GM21576 (cell line): ENCODE data around the gene SHH.

Source experiments
- ATAC-seq: cut with Tn5 transposase; IDR thresholded peaks from one replicate; pipeline ENCODE4 v1.9.1; 2021; ENCODE audit warnings: mild to moderate bottlenecking, moderate library complexity; ENCODE audit not compliant: unreplicated experiment

SHH gene

DNA sequence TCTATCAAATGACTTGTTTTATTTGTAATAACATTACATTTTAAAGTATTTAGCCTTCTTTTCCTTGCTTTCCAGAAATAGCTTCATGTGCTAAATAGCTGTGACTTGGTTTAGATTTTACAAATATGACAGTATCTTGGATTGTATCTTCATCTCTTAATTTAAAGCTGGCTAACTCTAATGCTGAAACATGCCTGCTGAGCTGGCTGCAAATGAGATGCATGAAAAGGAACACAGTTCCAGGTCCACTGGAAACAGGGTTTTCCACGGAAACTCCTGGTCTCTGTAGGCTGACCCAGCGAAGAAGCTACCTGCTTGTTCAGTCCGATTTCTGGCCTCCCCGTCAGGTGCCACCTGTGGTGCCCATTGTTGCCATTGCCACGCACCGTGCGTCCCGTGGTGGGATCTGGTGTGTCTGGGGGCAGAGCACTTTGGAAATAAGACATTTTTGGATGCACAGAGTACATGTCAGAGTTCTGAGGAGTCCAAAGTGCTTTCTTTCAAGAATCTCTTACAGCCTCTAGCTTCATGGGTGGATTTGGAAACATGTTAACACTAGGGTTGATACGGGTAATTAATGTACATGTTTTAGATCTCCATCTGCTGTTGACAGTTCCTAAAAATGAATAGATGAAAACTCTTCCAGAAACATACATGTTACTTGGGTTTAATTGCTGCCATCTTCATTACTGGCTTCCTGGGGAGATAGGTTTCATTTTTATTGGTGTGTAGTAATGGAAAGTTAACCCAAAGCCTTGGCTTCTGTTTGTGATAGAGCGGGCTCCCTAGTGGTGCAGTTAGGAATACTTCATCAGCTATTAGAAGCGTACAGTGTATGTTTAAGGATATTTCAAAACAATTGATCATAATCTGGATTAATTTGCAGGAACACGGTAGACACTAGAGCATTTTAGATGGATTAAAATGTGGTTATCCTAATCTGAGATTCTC is 45.0 kb downstream of the SHH start:
- no peak for ATAC-seq

DNA sequence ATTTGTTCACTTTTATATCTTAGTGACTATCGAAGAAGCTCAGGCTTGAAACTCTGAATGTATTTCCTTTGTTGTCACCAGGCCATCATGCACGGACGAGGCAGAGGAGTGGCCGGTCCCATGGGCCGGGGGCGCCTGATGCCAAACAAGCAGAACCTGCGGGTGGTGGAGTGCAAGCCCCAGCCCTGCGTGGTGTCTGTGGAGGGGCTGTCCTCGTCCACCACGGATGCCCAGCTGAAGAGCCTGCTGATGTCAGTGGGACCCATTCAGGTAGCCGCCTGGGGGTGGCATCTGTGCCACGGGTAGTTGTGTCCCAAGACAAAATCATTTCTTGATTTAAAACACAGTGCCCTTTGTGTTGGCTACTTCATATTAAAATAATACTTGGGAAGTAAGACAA is 45.9 kb downstream of the SHH start:
- no peak for ATAC-seq

DNA sequence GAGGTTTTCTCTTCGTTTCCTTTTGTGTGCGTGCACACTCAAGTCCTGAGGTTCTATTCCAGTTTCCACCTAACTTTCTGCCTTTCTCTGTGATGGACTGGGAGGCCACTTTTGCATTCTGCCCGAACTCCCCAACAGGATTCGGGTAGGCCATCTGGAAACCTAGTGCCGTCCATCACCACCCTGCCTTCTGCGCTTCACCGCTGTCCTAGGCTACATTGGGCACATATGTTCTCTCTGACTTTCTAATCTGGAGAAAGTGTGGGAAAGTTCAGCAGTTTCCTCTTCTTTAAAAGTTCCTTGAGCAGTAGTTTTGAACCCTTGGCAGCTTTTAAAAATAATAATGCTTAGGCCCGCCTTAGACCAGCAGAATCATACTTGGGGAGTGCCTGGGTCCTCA is 46.8 kb downstream of the SHH start:
- no peak for ATAC-seq

DNA sequence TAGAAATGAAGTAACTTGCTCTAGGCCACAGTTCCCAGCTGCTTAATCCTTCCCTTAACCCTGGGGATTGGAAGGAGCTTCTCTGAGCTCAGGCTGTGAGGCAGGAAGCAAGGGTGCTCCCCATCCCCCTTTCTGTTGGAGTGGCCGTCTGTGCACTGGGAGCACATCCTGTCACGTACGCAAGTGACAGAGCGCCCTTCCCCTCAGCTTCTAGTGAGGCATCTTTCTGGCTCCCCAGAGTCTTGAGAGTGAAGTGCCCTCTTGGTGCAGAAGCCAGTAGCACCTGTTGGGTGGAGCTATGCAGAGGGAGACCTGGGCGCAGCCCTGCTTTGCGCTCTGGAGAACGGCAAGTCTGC is 47.8 kb downstream of the SHH start:
- ATAC-seq = peak; percentile 55

DNA sequence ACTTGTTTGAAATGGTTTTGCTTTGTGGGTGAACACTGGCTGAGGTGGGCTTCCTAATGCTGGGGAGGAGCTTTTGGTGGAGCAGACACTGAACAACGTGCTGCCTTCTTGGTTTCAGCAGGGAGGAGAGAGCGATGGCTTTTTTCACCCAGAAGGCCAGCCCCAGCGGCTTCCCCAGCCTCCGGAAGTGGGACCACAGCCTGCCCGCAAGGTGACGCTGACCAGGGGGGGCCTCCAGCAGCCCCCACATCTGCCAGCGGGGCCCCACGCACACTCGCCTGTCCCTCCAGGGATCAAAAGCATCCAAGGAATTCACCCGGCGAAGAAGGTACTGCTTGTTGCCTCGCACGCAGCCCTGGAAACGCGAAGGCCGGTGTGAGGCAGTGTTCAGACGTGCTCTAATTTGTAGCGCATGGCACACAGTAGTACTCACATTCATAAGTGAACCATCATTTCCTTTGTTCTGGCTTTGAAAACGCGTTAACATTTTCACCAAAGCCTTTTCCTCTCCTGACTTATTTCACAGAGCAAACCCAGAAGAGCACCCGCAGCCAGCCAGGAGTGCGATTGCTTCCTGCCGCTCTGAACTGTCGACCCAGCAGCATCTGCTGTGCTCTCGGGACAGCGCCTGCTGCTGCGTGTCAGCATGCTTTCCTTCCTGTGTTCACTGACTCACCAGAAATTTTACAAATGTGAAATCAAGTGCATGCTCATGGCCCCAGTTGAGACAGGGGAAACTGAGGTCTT is 48.4 kb downstream of the SHH start:
- ATAC-seq = peak; percentile 67

DNA sequence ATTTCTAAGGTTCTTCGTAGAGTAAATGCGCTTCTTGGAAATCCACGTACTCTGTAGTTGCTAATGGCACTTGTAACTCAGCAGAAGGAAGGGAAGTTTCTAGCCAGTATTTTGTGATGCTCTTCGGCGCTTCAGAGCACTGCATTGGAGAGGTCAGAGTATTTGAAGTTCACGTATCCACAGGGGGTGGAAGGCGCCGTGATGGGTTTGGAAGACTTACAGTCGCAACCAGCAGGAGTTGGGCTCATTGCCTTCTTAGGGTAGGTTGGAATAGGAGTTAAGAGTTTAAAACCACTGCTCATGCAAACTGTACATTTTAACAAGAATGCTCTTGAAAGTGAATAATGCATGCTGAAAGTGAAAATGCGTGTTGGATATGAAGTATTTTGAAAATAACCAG is 49.1 kb downstream of the SHH start:
- ATAC-seq = no peak

DNA sequence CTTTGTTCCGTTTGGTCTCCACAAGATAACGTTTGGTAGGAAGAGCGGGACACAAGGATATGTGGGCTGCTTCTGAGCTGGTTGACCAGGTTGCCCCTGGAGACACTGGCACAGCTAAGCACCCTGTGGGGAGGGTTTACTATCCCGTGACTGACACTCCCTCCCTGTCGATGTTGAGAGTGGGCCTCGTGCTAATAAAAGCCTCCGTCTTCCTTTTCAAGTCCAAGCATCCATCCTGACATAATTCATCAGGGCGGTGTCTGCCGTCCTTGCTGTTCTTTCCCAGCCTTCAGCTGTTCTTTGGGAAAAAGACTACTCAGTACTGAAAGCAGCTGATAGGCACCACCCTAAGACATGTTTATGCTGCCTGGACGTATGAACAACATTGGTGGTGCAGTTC is 49.6 kb downstream of the SHH start:
- no peak for ATAC-seq

DNA sequence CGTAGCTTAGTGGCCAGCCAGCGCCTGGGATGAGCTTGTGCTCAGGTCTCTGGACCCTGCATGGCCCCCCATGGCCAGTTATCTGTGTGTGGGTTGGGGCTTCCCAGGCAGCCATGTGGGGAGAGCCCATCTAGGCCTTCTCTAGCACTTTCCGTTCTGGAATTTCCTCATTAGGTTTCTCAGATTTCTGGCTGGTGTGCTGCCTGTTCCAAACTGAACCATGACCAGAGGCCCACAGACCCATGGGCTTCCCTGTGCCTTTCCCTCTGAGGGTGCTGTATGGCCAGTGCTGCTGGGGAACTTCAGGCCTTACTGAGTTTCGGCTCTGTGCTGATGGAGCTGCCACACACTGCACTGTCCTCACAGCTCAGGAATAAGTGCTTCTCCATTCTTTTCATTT is 50.2 kb downstream of the SHH start:
- no peak for ATAC-seq

DNA sequence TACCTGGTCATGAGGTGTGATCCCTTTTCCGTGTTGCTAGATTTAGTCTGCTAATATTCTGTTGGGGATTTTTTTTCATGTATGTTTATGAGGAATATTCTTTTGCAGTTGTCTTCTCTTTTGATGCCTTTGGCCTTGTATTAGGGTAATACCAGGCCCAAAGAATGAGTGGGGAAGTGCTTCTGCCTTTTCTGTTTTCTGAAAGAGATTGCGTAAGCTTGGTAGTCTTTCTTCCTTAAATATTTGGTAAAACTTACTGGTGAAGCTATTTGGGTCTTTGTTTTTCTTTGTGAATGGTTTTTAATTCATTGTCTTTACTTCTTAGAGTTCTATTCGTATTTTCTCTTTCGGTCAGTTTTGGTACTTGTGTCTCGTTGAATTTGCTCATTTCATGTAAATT is 51.1 kb downstream of the SHH start:
- ATAC-seq = no peak

DNA sequence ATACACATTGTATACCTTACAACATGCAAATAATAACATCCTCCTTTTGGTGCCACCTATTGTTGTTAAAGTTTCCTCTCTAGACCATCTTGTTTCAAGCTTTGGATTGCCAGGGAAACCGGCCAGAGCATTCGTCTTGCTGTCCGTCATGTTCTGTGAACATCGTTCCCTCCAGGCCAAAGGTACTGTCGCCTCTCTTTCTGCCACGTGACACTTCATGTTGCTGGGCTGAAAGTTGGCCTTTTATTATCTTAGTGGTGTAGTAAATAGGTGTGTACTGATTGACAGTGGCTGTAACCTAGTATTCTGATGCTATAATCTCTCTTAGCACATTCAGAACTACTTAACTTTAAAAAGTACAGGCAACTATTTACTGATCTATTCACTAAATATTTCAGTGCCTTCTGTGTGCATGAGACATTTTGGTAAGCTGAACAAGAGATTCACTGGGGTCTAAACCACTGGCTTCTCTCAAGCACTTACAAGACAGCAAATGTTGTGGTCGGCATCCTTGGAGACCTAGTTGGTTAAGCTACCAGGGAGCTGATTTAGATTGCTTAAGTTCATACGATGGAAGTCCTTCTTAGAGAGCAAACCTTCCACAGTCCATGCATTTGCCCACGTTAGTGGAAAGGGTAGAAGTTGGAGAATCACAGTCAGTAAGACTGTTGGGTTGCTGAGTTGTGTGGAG is 52.4 kb downstream of the SHH start:
- no peak for ATAC-seq

DNA sequence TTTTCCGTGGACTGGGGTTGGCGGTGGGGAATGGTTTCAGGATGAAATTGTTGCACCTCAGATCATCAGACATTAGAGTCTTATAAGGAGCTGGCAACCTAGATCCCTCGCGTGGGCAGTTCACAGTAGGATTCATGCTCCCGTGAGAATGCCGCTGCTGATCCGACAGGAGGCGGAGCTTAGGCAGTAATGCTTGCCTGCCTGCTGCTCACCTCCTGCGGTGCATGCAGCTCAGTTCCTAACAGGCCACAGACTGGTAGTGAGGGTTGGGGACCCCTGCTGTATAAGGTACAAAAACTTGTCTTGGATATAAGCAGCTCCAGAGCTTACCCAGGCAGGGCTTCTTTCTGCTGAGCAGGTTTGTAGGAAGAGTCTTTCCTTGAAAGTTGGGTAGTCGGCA is 53.9 kb downstream of the SHH start:
- no peak for ATAC-seq

DNA sequence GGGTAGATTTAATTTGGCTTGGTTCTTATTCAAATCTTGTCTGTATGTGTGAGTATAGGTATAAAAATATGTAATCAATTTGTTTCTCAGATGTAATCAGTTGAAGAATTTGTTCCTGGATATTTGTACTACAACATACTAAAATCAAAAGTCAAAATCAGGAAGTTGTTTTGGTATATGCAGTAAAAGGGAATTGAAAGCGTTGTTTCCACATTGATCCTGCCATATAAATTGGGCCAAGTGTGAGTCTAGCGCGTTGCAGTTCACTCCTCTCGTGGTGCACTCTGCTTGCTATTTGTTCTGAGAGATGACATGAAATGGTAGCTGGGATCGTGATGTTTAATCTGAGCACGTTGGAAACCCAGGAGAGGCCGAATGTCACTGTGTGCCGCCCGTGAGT is 55.9 kb downstream of the SHH start:
- ATAC-seq = no peak

DNA sequence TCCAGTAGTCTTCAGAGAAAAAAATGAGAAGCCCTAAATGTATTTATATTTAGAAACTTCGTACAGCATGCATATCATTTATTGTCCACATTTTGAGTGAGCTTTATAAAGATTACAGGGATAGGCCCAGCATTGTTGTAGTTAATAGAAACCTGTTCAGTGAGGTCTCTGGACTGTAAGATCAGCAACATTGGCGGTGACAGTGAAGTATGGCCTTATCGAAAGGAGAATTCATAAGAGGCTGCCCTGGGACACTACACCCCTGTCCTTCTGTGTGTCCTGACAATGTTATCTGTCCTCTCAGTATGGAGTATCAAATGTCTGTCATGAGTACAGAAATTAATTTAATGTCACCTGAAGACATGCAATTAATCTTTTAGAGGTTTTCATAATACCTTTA is 57.2 kb downstream of the SHH start:
- no peak for ATAC-seq

DNA sequence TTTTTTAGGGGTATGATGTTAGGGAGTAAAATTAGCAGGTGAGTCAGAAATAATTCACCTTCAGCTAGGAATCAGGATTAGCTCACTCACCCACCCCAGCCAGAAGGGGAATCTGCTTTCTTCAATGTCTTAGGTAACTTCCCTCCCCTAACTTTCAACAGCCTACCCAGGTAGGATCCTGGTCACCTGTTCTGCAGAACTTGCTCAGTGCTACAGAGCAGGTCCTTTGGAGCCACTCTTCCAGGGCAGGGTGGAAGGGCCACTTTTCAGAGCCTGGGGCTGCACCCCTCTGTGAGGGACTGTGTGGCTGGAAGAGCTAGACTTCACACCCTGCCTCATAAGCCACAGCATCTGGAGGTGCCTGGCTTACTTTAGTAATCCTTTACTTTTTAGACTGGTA is 58.1 kb downstream of the SHH start:
- no peak for ATAC-seq

DNA sequence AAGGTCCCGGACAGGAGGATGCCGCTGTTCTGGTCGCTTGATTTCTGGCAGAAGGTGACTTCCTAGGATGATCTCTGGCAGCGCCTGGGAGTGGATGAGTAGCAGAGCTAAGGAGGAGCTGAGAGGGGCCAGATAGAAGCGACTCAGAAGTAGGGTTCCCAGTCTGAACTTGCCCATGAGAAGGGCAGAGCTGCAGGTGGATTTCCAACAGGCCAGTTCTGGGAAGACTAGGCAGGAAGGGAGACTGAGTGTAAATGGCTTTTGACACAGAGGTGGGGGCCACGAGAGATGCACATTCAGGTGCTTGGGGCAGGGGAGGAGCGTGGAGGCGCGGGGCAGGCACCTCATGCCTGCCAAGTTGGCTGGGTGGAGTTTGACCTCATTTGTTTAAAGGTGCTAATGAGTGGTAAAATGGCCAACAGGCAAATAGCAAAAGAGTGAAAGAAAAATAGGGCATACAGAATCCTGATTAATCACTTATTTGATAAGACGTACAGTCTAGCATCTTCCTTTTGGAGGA is 58.8 kb downstream of the SHH start:
- ATAC-seq = no peak

DNA sequence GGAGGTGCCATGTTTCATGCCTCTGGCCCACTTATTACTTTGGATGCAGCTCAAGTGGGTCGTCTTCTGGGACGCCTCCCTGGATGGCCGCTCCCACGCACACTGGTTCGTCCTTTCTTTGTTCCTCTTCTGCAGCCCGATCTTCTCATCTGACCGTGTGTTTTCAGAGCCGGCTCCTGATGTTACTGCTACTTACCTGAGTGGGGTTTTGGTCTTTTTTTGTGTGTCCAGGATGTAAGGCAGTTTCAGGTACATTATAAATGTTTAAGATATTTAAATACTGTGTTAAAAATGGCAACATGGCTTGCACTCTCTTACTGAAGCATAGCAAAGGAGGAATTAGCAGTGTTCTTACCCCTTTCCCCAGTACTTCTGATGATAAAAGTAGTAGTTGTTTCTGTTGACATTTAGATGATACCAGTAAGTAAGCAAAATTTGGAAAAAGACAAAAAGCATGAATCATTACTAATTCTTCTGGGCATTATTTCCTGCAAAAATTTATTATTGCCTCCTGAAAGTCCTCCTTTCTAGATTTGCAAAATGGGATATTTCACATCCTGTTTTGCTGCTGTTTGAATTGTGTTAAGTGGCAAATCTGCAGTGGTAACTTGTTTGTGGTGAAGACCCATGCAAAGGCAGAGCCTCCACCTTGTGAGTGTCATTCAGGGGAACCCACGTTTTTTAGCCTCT is 59.4 kb downstream of the SHH start:
- peak; percentile 60 for ATAC-seq

DNA sequence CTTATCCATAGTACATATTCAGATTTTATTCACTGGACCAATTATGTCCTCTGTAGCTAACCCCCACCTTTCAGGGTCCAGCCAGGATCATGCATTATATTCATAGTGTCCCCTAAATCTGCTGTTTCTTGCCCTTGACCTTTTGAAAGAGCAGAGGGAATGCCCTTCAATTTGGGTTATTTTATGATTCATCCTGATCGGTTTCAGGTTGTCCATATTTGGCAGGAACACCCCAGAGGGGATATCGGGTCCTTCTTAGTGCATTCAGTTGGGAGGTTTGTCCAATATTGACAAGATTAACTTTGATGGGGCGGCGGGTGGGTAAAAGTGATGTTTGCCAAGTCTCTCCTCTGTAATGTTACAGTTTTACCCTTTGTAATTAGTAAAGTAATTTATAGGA is 60.9 kb downstream of the SHH start:
- ATAC-seq = no peak

DNA sequence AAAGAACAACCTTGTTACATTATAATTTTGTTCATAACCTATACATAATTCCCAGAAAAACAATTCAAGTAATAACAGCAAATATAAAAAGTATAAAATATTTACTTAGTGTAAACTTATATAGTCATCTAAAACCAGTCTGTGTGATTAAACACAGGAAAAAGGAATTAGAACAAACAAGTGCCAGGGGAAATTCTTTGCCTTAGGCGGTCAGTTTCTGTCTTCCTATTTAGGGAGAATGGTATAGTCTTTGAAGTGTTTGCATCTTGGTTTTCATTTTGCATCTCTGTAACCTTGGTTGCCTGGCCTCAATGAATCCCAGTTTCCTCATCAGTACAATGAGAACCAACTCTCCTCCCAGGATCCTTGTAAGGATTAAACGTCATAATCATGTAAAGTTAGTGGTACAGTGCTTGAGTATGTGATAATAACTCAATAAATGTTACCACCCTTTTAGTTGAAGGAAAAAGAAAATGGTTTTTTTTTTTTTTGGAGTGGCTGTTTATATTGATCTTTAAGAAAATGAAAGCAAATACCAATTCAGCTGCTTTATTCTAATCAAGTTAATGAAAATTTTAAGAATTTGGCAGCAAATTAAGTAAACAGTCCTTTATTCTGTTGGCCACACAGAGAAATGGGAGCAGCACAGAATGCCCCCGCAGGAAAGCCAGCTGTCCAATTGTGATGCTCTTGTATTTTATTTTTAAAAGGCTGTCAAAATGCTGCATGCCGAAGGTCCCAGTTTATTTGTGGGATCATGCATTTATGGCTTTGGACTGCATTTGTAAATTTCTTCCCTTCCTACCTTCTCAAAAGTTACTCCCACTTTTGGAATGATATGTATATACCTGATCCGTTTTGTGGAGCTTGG is 61.8 kb downstream of the SHH start:
- ATAC-seq = no peak
